ENCODE data around the gene GNB1. TPM values are rescaled to one million over a fixed set of nuclear protein-coding genes. Genes with fewer than 3 reads are reported as not detected.
A peak's percentile ranks its signal among the peaks of the same experiment; 100 is the strongest.

GNB1 gene
- total and polyA plus RNA-seq, 3 experiments from 2014 or later: 114 to 470 (median 436) TPM

DNA sequence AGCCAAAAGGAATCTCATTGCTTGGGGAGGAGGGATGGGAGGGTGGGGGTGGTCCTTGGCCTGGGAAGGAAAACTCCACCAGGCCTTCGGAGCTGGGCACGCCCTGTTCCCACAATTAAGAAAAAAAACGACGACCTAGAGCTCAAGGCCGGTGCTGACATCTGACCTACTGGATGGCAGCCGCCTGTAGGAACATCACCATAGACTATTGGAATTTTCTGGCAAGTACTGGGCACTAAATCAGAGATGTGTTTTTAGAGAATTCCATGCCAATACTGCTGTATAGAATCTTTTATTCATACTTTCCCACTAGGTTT lies 113.3 kb downstream of the GNB1 start:
- H3K4me3 ChIP-seq (ENCODE audit: low read length): peak overlapping the region; percentile 65
- peak in 1 of 5 donors; percentile 1 for DNase-seq
- ChIA-PET POLR2A (interaction anchor here (0.6 kb wide), 1 partner anchor 85 kb away, joined by 4 read pairs; the partner anchor contains the start of gene SLC35E2B), CTCF (interaction anchor here (1.0 to 1.4 kb wide), 2 partner anchors 128 to 131 kb away, joined by 4 read pairs; no protein-coding TSS in a partner anchor)
- H3K27ac ChIP-seq (ENCODE audit: low read depth, low read length): peak overlapping the region; percentile 76
- Mint-ChIP-seq H3K27ac (peak overlapping the region; percentile 2 to 98 (median 86)), H3K4me1 (peaks cover 53 to 63% (median 54%) of the 10 kb centered on the region in 3 donors), H3K36me3 (peaks cover 0 to 2% (median 2%) of the 10 kb centered on the region in 3 donors), H3K4me3 (peak overlapping the region; percentile 84 to 94 (median 86)), H3K9me3 (no peaks in the 10 kb centered on the region), H3K27me3 (peaks cover 0 to 2% of the 10 kb centered on the region in 2 donors)
- no peaks in the 10 kb centered on the region for H3K27me3 ChIP-seq (ENCODE audit: insufficient read depth, low read length, poor library complexity, severe bottlenecking)
- no peaks in the 10 kb centered on the region for H3K9me3 ChIP-seq (ENCODE audit: low read length)
- peaks cover 2% of the 10 kb centered on the region for H3K36me3 ChIP-seq (ENCODE audit: insufficient read depth, low read length)
- H3K4me1 ChIP-seq (ENCODE audit: insufficient read depth, low read length): peaks cover 63% of the 10 kb centered on the region

DNA sequence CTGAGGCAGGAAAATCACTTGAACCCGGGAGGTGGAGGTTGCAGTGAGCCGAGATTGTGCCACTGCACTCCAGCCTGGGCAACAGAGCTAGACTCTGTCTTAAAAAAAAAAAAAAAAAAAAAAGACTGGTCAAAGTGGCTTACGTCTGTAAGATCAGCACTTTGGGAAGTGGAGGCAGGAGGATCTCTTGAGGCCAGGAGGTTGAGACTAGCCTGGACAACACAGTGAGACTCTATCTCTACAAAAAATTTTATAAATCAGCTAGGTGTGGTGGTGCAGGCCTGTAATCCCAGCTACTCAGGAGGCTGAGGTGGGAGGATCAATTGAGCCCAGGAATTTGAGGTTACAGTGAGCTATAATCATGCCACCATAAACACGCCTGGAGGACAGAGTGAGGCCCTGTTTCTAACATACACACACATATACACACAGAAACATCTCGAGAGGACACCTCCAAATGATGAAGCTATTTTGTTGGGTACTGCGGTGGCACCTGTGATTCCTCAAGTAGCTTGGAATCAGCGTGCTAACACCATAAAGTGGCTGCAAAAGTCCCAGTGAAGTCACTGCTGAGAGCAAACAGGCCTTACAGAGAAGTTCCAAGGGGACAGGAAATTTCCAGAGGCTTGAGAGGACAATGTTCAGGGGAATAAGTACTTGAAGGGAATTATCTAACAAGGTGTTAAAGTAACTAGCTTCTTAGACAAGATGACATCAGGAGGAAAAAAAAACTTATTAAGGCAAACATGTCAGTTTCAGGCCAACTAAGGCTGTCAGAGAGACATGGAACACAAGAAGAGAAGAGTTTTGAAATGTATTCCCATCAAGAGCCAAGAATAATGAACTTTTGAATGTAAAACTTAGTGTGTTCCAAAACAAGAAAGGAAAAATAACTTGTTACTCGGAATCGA lies 114.0 kb downstream of the GNB1 start:
- CTCF ChIA-PET: interaction anchor here (1.0 to 1.6 kb wide), 3 partner anchors 52 to 131 kb away, joined by 4 read pairs; partner anchors contain the start of gene CDK11A
- Mint-ChIP-seq H3K9me3 (no peaks in the 10 kb centered on the region), H3K4me1 (peaks cover 53 to 60% (median 54%) of the 10 kb centered on the region in 3 donors), H3K27me3 (peaks cover 0 to 2% of the 10 kb centered on the region in 2 donors), H3K4me3 (peak overlapping the region; percentile 84 to 94 (median 86)), H3K36me3 (peaks cover 0 to 8% (median 2%) of the 10 kb centered on the region in 3 donors), H3K27ac (peak overlapping the region; percentile 2 to 98 (median 84))
- Histone ChIP-seq H3K27ac (ENCODE audit: low read depth, low read length) (peak overlapping the region; percentile 64), H3K27me3 (ENCODE audit: insufficient read depth, low read length, poor library complexity, severe bottlenecking) (no peaks in the 10 kb centered on the region), H3K4me3 (ENCODE audit: low read length) (peak overlapping the region; percentile 65), H3K9me3 (ENCODE audit: low read length) (no peaks in the 10 kb centered on the region), H3K4me1 (ENCODE audit: insufficient read depth, low read length) (peaks cover 57% of the 10 kb centered on the region), H3K36me3 (ENCODE audit: insufficient read depth, low read length) (peaks cover 6% of the 10 kb centered on the region)
- POLR2A ChIA-PET: interaction anchor here (0.6 to 1.3 kb wide), 3 partner anchors 84 to 151 kb away, joined by 3 to 7 read pairs (median 4); partner anchors contain the start of gene SLC35E2B
- DNase-seq: peak in 1 of 5 donors; percentile 13

DNA sequence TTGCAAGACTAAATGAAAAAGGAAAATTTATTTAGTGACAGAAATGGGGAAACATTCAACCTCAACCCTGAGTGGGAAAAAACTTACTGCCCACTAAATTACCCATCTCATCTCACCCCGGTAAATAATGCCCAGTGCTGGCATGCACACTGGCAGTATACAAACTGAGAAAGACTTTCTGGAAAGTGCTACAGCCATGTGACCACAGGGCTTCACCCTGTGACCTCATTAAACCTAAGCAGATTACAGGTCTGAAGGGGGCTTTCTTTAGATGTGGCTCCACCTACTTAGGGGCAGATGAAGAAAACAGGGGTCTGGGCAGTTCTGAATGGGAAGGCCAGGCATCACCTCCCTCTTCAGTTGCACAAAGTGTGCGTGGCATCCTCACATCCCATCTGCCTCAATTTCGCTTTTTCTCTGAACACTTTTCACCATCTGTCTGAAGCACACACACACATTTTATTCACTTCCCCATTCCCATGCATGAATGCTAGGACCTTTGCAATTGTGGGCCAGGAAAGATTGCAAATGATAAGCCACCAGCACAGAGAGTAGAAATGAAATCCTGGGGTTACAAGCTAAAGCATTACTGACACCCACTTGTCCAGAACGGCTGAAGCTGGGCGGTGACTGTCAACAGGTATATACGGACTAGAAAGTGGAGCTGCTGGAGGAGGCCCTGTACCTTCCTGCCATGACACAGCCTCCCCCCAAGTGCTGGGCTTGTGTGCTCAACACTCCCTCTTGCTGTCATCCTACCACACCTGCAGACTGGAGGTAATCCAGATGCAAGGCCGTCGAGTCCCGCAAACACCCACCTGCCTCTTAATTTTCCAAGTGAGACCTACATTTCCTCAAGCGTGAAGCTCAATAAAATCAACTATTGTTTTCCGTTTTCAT lies 115.3 kb downstream of the GNB1 start:
- CTCF ChIA-PET: interaction anchor here (1.6 kb wide), 1 partner anchor 51 kb away, joined by 4 read pairs; the partner anchor contains the start of gene CDK11A
- Mint-ChIP-seq H3K4me3 (peak overlapping the region; percentile 14 to 88 (median 59)), H3K9me3 (peaks cover 0 to 3% (median 0%) of the 10 kb centered on the region in 5 donors), H3K4me1 (peaks cover 43 to 52% (median 47%) of the 10 kb centered on the region in 3 donors), H3K27ac (peak overlapping the region in 7 of 8 donors; percentile 25 to 86 (median 48)), H3K36me3 (peaks cover 6 to 17% (median 6%) of the 10 kb centered on the region in 3 donors), H3K27me3 (peaks cover 0 to 2% of the 10 kb centered on the region in 2 donors)
- Histone ChIP-seq H3K27me3 (ENCODE audit: insufficient read depth, low read length, poor library complexity, severe bottlenecking) (no peaks in the 10 kb centered on the region), H3K4me3 (ENCODE audit: low read length) (no peak overlapping the region), H3K27ac (ENCODE audit: low read depth, low read length) (no peak overlapping the region), H3K4me1 (ENCODE audit: insufficient read depth, low read length) (peaks cover 43% of the 10 kb centered on the region), H3K36me3 (ENCODE audit: insufficient read depth, low read length) (peaks cover 11% of the 10 kb centered on the region), H3K9me3 (ENCODE audit: low read length) (no peaks in the 10 kb centered on the region)
- POLR2A ChIA-PET: interaction anchor here (1.3 kb wide), 1 partner anchor 133 kb away, joined by 3 read pairs; no protein-coding TSS in a partner anchor
- DNase-seq: peak in 1 of 5 donors; percentile 30

GRCh38 chr1:1773874-1774273 lies 117.0 kb downstream of the GNB1 start:
- no peaks in the 10 kb centered on the region for H3K27me3 ChIP-seq (ENCODE audit: insufficient read depth, low read length, poor library complexity, severe bottlenecking)
- ChIA-PET POLR2A (no interaction called here), CTCF (no interaction called here)
- Mint-ChIP-seq H3K27ac (no peak overlapping the region), H3K4me3 (no peak overlapping the region), H3K36me3 (peaks cover 6 to 22% (median 11%) of the 10 kb centered on the region in 3 donors), H3K9me3 (peaks cover 0 to 3% (median 0%) of the 10 kb centered on the region in 5 donors), H3K4me1 (peaks cover 27 to 36% (median 30%) of the 10 kb centered on the region in 3 donors), H3K27me3 (peaks cover 0 to 2% of the 10 kb centered on the region in 2 donors)
- peaks cover 26% of the 10 kb centered on the region for H3K4me1 ChIP-seq (ENCODE audit: insufficient read depth, low read length)
- peaks cover 11% of the 10 kb centered on the region for H3K36me3 ChIP-seq (ENCODE audit: insufficient read depth, low read length)
- H3K27ac ChIP-seq (ENCODE audit: low read depth, low read length): no peak overlapping the region
- no peaks in the 10 kb centered on the region for H3K9me3 ChIP-seq (ENCODE audit: low read length)
- H3K4me3 ChIP-seq (ENCODE audit: low read length): no peak overlapping the region
- DNase-seq: no peak

- ChIA-PET POLR2A (no interaction called here), CTCF (no interaction called here)
- Mint-ChIP-seq H3K27me3 (no peaks in the 10 kb centered on the region), H3K9me3 (peaks cover 0 to 3% (median 0%) of the 10 kb centered on the region in 5 donors), H3K27ac (peak overlapping the region in 3 of 8 donors; percentile 9 to 42 (median 26)), H3K36me3 (peaks cover 8 to 39% (median 14%) of the 10 kb centered on the region in 3 donors), H3K4me1 (peaks cover 20 to 29% (median 25%) of the 10 kb centered on the region in 3 donors), H3K4me3 (peak overlapping the region in 1 of 7 donors; percentile 46)
- Histone ChIP-seq H3K4me3 (ENCODE audit: low read length) (no peak overlapping the region), H3K27me3 (ENCODE audit: insufficient read depth, low read length, poor library complexity, severe bottlenecking) (no peaks in the 10 kb centered on the region), H3K4me1 (ENCODE audit: insufficient read depth, low read length) (peaks cover 11% of the 10 kb centered on the region), H3K9me3 (ENCODE audit: low read length) (no peaks in the 10 kb centered on the region), H3K36me3 (ENCODE audit: insufficient read depth, low read length) (peaks cover 11% of the 10 kb centered on the region), H3K27ac (ENCODE audit: low read depth, low read length) (no peak overlapping the region)
- peak in 1 of 5 donors; percentile 8 for DNase-seq
Measured at GRCh38 chr1:1771096-1771495, 119.8 kb downstream of the GNB1 start.

GRCh38 chr1:1770102-1770501 lies 120.8 kb downstream of the GNB1 start:
- Mint-ChIP-seq H3K36me3 (peaks cover 7 to 41% (median 14%) of the 10 kb centered on the region in 3 donors), H3K27me3 (no peaks in the 10 kb centered on the region), H3K4me3 (no peak overlapping the region), H3K27ac (peak overlapping the region in 1 of 8 donors; percentile 20), H3K9me3 (peaks cover 0 to 3% (median 0%) of the 10 kb centered on the region in 5 donors), H3K4me1 (peaks cover 10 to 19% (median 15%) of the 10 kb centered on the region in 3 donors)
- ChIA-PET POLR2A (no interaction called here), CTCF (no interaction called here)
- Histone ChIP-seq H3K4me1 (ENCODE audit: insufficient read depth, low read length) (peaks cover under 1% of the 10 kb centered on the region), H3K27ac (ENCODE audit: low read depth, low read length) (no peak overlapping the region), H3K4me3 (ENCODE audit: low read length) (no peak overlapping the region), H3K36me3 (ENCODE audit: insufficient read depth, low read length) (peaks cover 11% of the 10 kb centered on the region), H3K27me3 (ENCODE audit: insufficient read depth, low read length, poor library complexity, severe bottlenecking) (no peaks in the 10 kb centered on the region), H3K9me3 (ENCODE audit: low read length) (no peaks in the 10 kb centered on the region)
- no peak for DNase-seq

DNA sequence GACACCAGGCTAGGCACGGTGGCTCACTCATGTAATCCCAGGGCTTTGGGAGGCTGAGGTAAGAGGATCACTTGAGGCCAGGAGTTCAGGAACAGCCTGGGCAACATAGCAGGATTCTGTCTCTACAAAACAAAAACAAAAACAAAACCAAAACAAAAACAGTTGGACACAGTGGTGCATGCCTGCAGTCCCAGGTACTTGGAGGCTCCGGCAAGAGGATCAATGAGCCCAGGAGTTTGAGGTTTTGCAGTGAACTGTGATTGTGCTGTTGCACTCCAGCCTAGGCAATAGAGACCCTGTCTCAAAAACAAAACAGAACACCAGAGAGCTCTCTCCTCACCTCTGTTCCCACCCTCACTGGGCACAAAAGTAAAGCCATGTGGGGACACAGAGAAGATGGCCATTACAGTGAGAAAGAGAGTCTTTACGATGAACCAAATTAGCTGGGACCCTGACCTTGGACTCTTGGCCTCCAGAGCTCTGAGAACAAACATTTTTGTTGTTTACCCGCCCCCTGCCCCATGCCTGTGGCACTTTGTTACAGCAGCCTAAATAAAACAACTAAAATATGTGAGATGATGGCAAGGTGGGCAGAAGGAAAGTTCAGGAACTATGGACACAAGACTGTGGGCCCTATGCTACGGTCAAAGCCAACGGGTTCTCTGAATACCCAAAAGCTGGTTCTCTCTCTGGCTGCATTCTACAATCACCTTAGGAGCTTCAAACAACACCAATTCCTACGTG lies 122.5 kb downstream of the GNB1 start:
- Mint-ChIP-seq H3K36me3 (peaks cover 7 to 57% (median 14%) of the 10 kb centered on the region in 3 donors), H3K27me3 (no peaks in the 10 kb centered on the region), H3K4me1 (peaks cover 8 to 14% (median 14%) of the 10 kb centered on the region in 3 donors), H3K27ac (peak overlapping the region in 2 of 8 donors; percentile 64 to 88), H3K9me3 (peaks cover 0 to 3% (median 0%) of the 10 kb centered on the region in 5 donors), H3K4me3 (no peak overlapping the region)
- no peaks in the 10 kb centered on the region for H3K27me3 ChIP-seq (ENCODE audit: insufficient read depth, low read length, poor library complexity, severe bottlenecking)
- peaks cover 11% of the 10 kb centered on the region for H3K36me3 ChIP-seq (ENCODE audit: insufficient read depth, low read length)
- H3K4me1 ChIP-seq (ENCODE audit: insufficient read depth, low read length): no peaks in the 10 kb centered on the region
- CTCF ChIA-PET: interaction anchor here (1.5 kb wide), 1 partner anchor 140 kb away, joined by 3 read pairs; no protein-coding TSS in a partner anchor
- H3K4me3 ChIP-seq (ENCODE audit: low read length): no peak overlapping the region
- no peak overlapping the region for H3K27ac ChIP-seq (ENCODE audit: low read depth, low read length)
- no peak for DNase-seq
- POLR2A ChIA-PET: interaction anchor here (0.6 kb wide), 1 partner anchor 144 kb away, joined by 6 read pairs; no protein-coding TSS in a partner anchor
- H3K9me3 ChIP-seq (ENCODE audit: low read length): no peaks in the 10 kb centered on the region

All from CD8-positive, alpha-beta memory T cell (primary cell).